BJ (cell line): ENCODE measurements around the gene RPS21. TPM values are rescaled to one million over a fixed set of nuclear protein-coding genes. Genes with fewer than 3 reads are reported as not detected.

Experiments
- CTCF ChIA-PET: fragments of 350-600 bp; formaldehyde crosslinking; extraction: SDS; loops from one replicate; lab custom pipeline; 2021; ENCODE audit warnings: antibody characterized with exemption, inconsistent platforms; lab: Yijun Ruan, JAX
- POLR2A ChIA-PET: fragments of 300-600 bp; sonication (Branson Sonifier 250); formaldehyde crosslinking; extraction: SDS; loops from one replicate; lab custom pipeline; 2021; ENCODE audit warnings: antibody characterized with exemption; lab: Charles Lee
- DNase-seq: peaks from one replicate; pipeline ENCODE4 v3.0.0-alpha.2; 2011; ENCODE audit warnings: low read depth
- H3K27me3 ChIP-seq: 2 replicates; pipeline ENCODE4 v1.6.0; 2011; ENCODE audit warnings: low read length; ENCODE audit not compliant: control insufficient read depth, insufficient read depth
- H3K36me3 ChIP-seq: 2 replicates; pipeline ENCODE4 v1.5.1; 2011; ENCODE audit warnings: low read length; ENCODE audit not compliant: control insufficient read depth, insufficient read depth
- H3K4me3 ChIP-seq: 2 replicates; pipeline ENCODE4 v1.5.1; 2011; ENCODE audit warnings: low read depth, mild to moderate bottlenecking, control low read depth, low read length
- CTCF ChIP-seq: IDR thresholded peaks from 2 replicates; pipeline ENCODE4 v1.5.1; 2011; ENCODE audit warnings: low read depth, mild to moderate bottlenecking, control low read depth, inconsistent platforms, low read length, moderate library complexity; ENCODE audit not compliant: insufficient read depth
- polyA plus RNA-seq: library from polyadenylated mRNA; depleted of rRNA; stranded (reverse); fragments of >200 nt; gene quantifications from 2 replicates; pipeline ENCODE4 v1.2.3, GENCODE V29; 2011

RPS21 gene
- polyA plus RNA-seq, 1 experiment: 3,818 TPM

GRCh38 chr20:62392621-62393334 is 5.9 kb downstream of the RPS21 start:
- ChIA-PET CTCF (interaction anchor here (1.4 kb wide), 1 partner anchor 399 kb away, joined by 3 read pairs; no protein-coding TSS in a partner anchor), POLR2A (no interaction called here)
- H3K36me3 ChIP-seq: peaks cover 34% of the 10 kb centered on the region
- H3K27me3 ChIP-seq: no peaks in the 10 kb centered on the region
- no peak overlapping the region for H3K4me3 ChIP-seq
- DNase-seq: no peak
- TF ChIP-seq CTCF: no peak

- POLR2A ChIA-PET: no interaction called here
- TF ChIP-seq CTCF: no peak
- H3K27me3 ChIP-seq: no peaks in the 10 kb centered on the region
- no peak for DNase-seq
- CTCF ChIA-PET: interaction anchor here (1.4 kb wide), 1 partner anchor 399 kb away, joined by 3 read pairs; no protein-coding TSS in a partner anchor
- H3K36me3 ChIP-seq: peaks cover 32% of the 10 kb centered on the region
- no peak overlapping the region for H3K4me3 ChIP-seq
These were observed 6.4 kb downstream of the RPS21 start for GRCh38 chr20:62393335-62393665.

- Histone ChIP-seq H3K27me3 (no peaks in the 10 kb centered on the region), H3K4me3 (no peak overlapping the region), H3K36me3 (peaks cover 31% of the 10 kb centered on the region)
- no peak for TF ChIP-seq CTCF
- no peak for DNase-seq
- POLR2A ChIA-PET: no interaction called here
- CTCF ChIA-PET: interaction anchor here (1.4 kb wide), 1 partner anchor 398 kb away, joined by 3 read pairs; no protein-coding TSS in a partner anchor
These were observed 6.9 kb downstream of the RPS21 start for GRCh38 chr20:62393830-62394229.

GRCh38 chr20:62394248-62395245 is 7.6 kb downstream of the RPS21 start:
- TF ChIP-seq CTCF: no peak
- Histone ChIP-seq H3K27me3 (no peaks in the 10 kb centered on the region), H3K36me3 (peaks cover 26% of the 10 kb centered on the region), H3K4me3 (no peak overlapping the region)
- no peak for DNase-seq
- POLR2A ChIA-PET: no interaction called here
- CTCF ChIA-PET: interaction anchor here (1.6 kb wide), 1 partner anchor 26 kb away, joined by 3 read pairs; no protein-coding TSS in a partner anchor
